Thyroid gland (tissue), 4 donors: ENCODE measurements around the gene CTPS1. TPM values are rescaled to one million over a fixed set of nuclear protein-coding genes. Genes with fewer than 3 reads are reported as not detected.

ENCODE experiments used
- DNase-seq, 2 donors: peaks; one replicate each; pipeline ENCODE4 v3.0.0-alpha.2; 2019
- H3K27ac ChIP-seq, 3 donors: fragments of 200-600 bp; sonication (generic); 1 replicate in 2 of 3; 2 replicates in 1 of 3; pipeline ENCODE4 v1.5.1; 2016 to 2019; ENCODE audit warnings: mild to moderate bottlenecking in 1 of 3, moderate library complexity in 1 of 3
- H3K27me3 ChIP-seq: fragments of 200-600 bp; sonication (generic); one replicate; pipeline ENCODE4 v1.5.1; 2019
- H3K36me3 ChIP-seq, 2 donors: fragments of 200-600 bp; sonication (generic); one replicate each; pipeline ENCODE4 v1.5.1; 2016 to 2019
- H3K4me1 ChIP-seq, 2 donors: fragments of 200-600 bp; sonication (generic); one replicate each; pipeline ENCODE4 v1.5.1; 2017 to 2019
- H3K4me3 ChIP-seq, 3 donors: fragments of 200-600 bp; sonication (generic); replicated peaks in 1 of 3; 1 replicate in 2 of 3; 2 replicates in 1 of 3; pipeline ENCODE4 v1.5.1; 2016; ENCODE audit warnings: mild to moderate bottlenecking in 1 of 3
- H3K9me3 ChIP-seq: fragments of 200-600 bp; sonication (generic); one replicate; pipeline ENCODE4 v1.5.1; 2017
- POLR2A ChIP-seq, 2 donors: fragments of 450-650 bp; IDR thresholded peaks; one replicate each; pipeline ENCODE4 v1.6.1; 2017; ENCODE audit warnings: antibody characterized with exemption in 2 of 2, mild to moderate bottlenecking in 2 of 2, moderate library complexity in 1 of 2
- WGBS, 2 donors: methylation state at CpG; one replicate each; pipeline ENCODE4 v1.1.5; 2017; 5-methylcytosine and 5-hydroxymethylcytosine counted together
- intact Hi-C: fragments of 100-400 bp; cut with DNase I; formaldehyde crosslinking; loops from one replicate; pipeline ENCODE4 v1.15.1; 2023
- total RNA-seq, 4 donors: library from RNA; depleted of rRNA; stranded (reverse); fragments of >200 nt; gene quantifications; one replicate each; pipeline ENCODE4 v1.2.3, GENCODE V29; 2016
- TF ChIP-seq, protein P1 (sequence below), 6 experiments: fragments of 200-600 bp in 3 of 6; fragments of 450-650 bp in 3 of 6; sonication (generic) in 3 of 6; IDR thresholded peaks; one replicate each; pipeline ENCODE4 v1.5.1; 2016 to 2019; ENCODE audit warnings: antibody characterized with exemption in 6 of 6, mild to moderate bottlenecking in 2 of 6, inconsistent platforms in 1 of 6, moderate library complexity in 1 of 6

Gene CTPS1
- total RNA-seq, 4 donors from 2014 or later, result 10.1 to 20.3 (median 11.8) TPM

DNA sequence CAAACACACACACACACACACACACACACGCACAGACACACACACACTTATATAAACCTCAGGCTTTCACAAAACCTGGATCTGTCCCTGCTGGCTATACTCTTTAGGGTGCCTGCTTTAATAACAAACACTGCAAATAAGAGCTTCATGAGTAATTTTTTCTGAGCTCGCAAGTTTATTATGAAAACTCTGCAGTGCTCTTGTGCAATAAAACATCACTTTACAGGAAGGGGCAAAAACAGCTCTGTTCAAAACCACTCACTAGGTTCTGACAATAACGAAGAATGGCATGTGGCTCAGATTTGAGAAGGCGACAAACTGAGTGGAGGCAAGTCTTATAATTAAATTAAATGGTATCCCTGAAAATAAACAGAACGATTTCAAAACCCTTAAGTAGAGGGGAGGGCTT is 42.6 kb upstream of the CTPS1 start:
- DNase-seq, result peak in 1 of 2 donors; percentile 37
- WGBS, 2 donors, result 40 to 41% methylated on average over 5 of the region's 5 CpGs
- H3K4me1 ChIP-seq, result peaks cover 4 to 13% of the 10 kb centered on the region in 2 donors
- no peak overlapping the region for H3K27ac ChIP-seq
- no peak for TF ChIP-seq POLR2A (IDR thresholded peaks at IDR 0.05)
- intact Hi-C loops, result no loop called here
- no peaks in the 10 kb centered on the region for H3K9me3 ChIP-seq
- no peaks in the 10 kb centered on the region for H3K36me3 ChIP-seq
- no peaks in the 10 kb centered on the region for H3K27me3 ChIP-seq
- H3K4me3 ChIP-seq, result no peak overlapping the region

DNA sequence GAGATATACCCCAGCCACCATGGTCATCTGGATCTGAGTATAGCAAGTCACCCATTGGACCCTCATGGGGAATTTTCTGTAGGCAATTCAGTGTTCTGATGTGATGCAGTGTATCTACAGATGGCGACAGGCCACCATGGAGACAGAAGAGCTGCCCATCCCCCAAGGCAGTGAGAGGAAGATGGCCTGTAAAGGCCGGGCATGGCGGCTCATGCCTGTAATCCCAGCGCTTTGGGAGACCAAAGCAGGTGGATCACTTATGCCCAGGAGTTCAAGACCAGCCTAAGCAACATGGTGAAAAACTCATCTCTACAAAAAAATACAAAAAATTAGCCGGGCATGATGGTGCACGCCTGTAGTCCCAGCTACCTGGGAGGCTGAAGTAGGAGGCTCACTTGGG is 41.1 kb upstream of the CTPS1 start:
- intact Hi-C loops, result no loop called here
- no peaks in the 10 kb centered on the region for H3K36me3 ChIP-seq
- H3K4me3 ChIP-seq, result no peak overlapping the region
- no peak for DNase-seq
- TF ChIP-seq, protein P1, sequence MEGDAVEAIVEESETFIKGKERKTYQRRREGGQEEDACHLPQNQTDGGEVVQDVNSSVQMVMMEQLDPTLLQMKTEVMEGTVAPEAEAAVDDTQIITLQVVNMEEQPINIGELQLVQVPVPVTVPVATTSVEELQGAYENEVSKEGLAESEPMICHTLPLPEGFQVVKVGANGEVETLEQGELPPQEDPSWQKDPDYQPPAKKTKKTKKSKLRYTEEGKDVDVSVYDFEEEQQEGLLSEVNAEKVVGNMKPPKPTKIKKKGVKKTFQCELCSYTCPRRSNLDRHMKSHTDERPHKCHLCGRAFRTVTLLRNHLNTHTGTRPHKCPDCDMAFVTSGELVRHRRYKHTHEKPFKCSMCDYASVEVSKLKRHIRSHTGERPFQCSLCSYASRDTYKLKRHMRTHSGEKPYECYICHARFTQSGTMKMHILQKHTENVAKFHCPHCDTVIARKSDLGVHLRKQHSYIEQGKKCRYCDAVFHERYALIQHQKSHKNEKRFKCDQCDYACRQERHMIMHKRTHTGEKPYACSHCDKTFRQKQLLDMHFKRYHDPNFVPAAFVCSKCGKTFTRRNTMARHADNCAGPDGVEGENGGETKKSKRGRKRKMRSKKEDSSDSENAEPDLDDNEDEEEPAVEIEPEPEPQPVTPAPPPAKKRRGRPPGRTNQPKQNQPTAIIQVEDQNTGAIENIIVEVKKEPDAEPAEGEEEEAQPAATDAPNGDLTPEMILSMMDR (IDR thresholded peaks at IDR 0.05), result no peak
- no peak for TF ChIP-seq POLR2A (IDR thresholded peaks at IDR 0.05)
- H3K27me3 ChIP-seq, result no peaks in the 10 kb centered on the region
- WGBS, 2 donors, result 92 to 99% methylated on average over 6 of the region's 6 CpGs
- no peak overlapping the region for H3K27ac ChIP-seq
- H3K4me1 ChIP-seq, result peaks cover 4 to 13% of the 10 kb centered on the region in 2 donors
- H3K9me3 ChIP-seq, result no peaks in the 10 kb centered on the region

DNA sequence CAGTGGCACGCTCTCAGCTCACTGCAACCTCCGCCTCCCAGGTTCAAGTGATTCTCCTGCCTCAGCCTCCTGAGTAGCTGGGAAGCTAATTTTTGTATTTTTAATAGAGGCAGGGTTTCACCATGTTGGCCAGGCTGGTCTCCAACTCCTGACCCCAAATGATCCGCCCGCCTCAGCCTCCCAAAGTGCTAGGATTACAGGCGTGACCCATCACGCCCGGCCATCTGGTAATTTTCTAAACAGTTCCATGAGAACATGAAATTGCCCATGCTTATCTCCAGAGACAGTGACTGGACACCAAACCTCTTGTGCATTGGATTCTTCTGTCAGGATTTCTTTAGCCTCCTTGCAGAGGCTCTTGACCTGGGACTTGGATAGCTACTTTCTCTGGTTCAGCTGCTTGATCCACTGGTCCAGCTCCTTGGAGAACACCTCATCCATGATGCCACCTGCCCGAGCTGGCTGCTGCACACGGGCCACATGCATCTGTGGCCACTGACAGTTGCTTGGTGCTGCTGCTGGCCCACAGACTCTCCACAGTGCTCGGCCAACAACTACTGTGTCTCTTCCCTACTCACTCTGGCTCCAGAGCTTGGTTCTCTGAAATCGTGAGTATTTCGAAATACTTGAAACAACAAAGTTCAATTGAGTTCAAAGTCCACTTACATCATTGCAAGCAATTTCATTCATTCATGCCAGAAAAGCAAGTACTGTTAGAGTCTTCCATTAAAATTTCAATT is 40.0 kb upstream of the CTPS1 start:
- intact Hi-C loops, result no loop called here
- WGBS, 2 donors, result 60 to 63% methylated on average over 12 of the region's 12 CpGs
- TF ChIP-seq, protein P1 (IDR thresholded peaks at IDR 0.05), result no peak
- no peak for TF ChIP-seq POLR2A (IDR thresholded peaks at IDR 0.05)

DNA sequence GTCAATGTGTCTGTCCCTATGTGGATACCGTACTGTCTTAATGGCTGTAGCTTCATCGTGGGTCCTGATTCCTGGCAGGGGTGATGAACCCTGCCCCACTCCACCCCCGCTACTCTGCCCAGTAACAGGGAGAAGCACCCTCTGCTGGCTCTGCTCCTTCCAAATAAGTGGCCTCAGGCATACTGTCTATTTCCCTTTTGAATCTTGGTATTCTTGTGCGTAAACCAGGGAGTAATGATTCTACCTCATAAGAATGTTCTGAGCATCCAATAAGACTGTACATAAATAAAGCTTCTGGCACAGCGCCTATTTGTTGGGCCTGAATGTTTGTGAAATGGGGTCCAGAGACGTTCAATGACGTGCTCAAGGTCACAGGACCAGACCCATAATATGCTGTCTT is 35.2 kb upstream of the CTPS1 start:
- Histone ChIP-seq H3K36me3 (no peaks in the 10 kb centered on the region), H3K27me3 (no peaks in the 10 kb centered on the region), H3K4me1 (peaks cover 6 to 8% of the 10 kb centered on the region in 2 donors), H3K27ac (peak overlapping the region; percentile 2 to 49 (median 36)), H3K9me3 (no peaks in the 10 kb centered on the region), H3K4me3 (no peak overlapping the region)
- intact Hi-C loops, result no loop called here
- DNase-seq, result no peak
- WGBS, 2 donors, result 71 to 83% methylated on average over 7 of the region's 7 CpGs
- TF ChIP-seq, protein P1 (IDR thresholded peaks at IDR 0.05), result no peak
- TF ChIP-seq POLR2A (IDR thresholded peaks at IDR 0.05), result no peak

More for the DNA sequence above, 40.0 kb upstream of the CTPS1 start:
- Histone ChIP-seq H3K9me3 (no peaks in the 10 kb centered on the region), H3K4me1 (peaks cover 4 to 13% of the 10 kb centered on the region in 2 donors), H3K27ac (peak overlapping the region in 2 of 3 donors; percentile 0 to 27), H3K4me3 (no peak overlapping the region), H3K27me3 (no peaks in the 10 kb centered on the region), H3K36me3 (no peaks in the 10 kb centered on the region)
- peak; percentile 25 to 27 for DNase-seq

DNA sequence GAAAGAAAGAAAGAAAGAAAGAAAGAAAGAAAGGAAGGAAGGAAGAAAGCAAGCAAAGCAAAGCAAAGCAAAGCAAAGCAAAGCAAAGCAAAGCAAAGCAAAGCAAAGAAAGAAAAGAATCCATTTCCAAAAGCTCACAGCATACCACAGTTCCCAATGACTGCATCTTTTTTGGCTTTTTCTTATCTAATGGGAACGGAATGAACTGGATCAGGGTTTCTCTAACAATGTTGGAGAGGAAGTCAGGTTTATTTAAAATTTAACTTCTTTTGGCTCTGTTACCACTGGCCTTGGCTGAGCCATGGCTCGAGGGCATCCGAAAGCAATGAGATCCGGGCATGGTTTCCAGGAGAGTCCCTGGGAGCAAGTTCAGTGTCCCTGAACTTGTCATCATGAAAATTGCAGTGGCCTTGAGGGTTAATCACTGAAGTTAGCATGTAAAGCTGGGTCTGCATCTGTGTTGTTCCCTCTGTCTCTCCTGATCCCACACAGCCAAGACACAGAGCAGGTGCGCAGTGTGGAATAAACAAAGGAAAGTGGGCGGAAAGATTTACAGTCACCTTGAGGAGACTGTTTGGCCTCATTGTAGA is 34.6 kb upstream of the CTPS1 start:
- Histone ChIP-seq H3K27ac (peak overlapping the region; percentile 2 to 49 (median 36)), H3K4me3 (no peak overlapping the region), H3K36me3 (no peaks in the 10 kb centered on the region), H3K9me3 (no peaks in the 10 kb centered on the region), H3K4me1 (peaks cover under 1 to 3% of the 10 kb centered on the region in 2 donors), H3K27me3 (no peaks in the 10 kb centered on the region)
- TF ChIP-seq, protein P1 (IDR thresholded peaks at IDR 0.05), result no peak
- TF ChIP-seq POLR2A (IDR thresholded peaks at IDR 0.05), result no peak
- DNase-seq, result no peak
- WGBS, 2 donors, result 63 to 79% methylated on average over 6 of the region's 6 CpGs
- intact Hi-C loops, result no loop called here
